SU-DHL-6 (cell line): ENCODE measurements around the gene DMRT1.

Source experiments
- H2AFZ ChIP-seq: fragments of 200-600 bp; sonication (generic); 2 replicates; pipeline ENCODE4 v1.6.1; 2014; ENCODE audit warnings: low read depth, mild to moderate bottlenecking, moderate library complexity, mixed read lengths, antibody characterized with exemption, low read length; ENCODE audit not compliant: severe bottlenecking
- H3F3A ChIP-seq: fragments of 200-600 bp; shearing (Covaris generic); 2 replicates; pipeline ENCODE4 v1.6.0; 2016; ENCODE audit warnings: antibody characterized with exemption, mild to moderate bottlenecking; ENCODE audit not compliant: insufficient read depth
- H3K27ac ChIP-seq: fragments of 200-600 bp; sonication (generic); 2 replicates; pipeline ENCODE4 v1.5.1; 2016; ENCODE audit warnings: low read depth, mild to moderate bottlenecking, low read length, moderate library complexity, mixed read lengths
- H3K27me3 ChIP-seq: fragments of 200-600 bp; sonication (generic), shearing (Covaris generic); 2 replicates; pipeline ENCODE4 v1.6.0; 2014; ENCODE audit warnings: mild to moderate bottlenecking, low read length
- H3K36me3 ChIP-seq: fragments of 200-600 bp; sonication (generic); 2 replicates; pipeline ENCODE4 v1.6.1; 2014; ENCODE audit warnings: mild to moderate bottlenecking, low read length, mixed read lengths
- H3K4me2 ChIP-seq: fragments of 300-600, 200-600 bp; shearing (Covaris generic), sonication (generic); 2 replicates; pipeline ENCODE4 v1.6.0; 2014; ENCODE audit warnings: low read length, low read depth, mild to moderate bottlenecking; ENCODE audit not compliant: poor library complexity, severe bottlenecking
- H3K4me3 ChIP-seq: fragments of 200-600 bp; sonication (generic); 2 replicates; pipeline ENCODE4 v1.5.1; 2014; ENCODE audit warnings: antibody characterized with exemption, low read length, mild to moderate bottlenecking, mixed read lengths; ENCODE audit not compliant: insufficient read depth, poor library complexity, severe bottlenecking
- H3K79me2 ChIP-seq: fragments of 200-600 bp; sonication (generic); 2 replicates; pipeline ENCODE4 v1.6.1; 2014; ENCODE audit warnings: mild to moderate bottlenecking, low read length, moderate library complexity; ENCODE audit not compliant: insufficient read depth
- H3K9ac ChIP-seq: fragments of 200-600 bp; sonication (generic); 2 replicates; pipeline ENCODE4 v1.7.0; 2014; ENCODE audit warnings: mild to moderate bottlenecking, low read length
- H3K9me2 ChIP-seq: fragments of 200-600 bp; sonication (generic); replicated peaks from 2 replicates; pipeline ENCODE4 v1.6.1; 2014; ENCODE audit warnings: low read length; ENCODE audit not compliant: insufficient read depth
- H3K9me3 ChIP-seq: fragments of 200-600 bp; sonication (generic); 2 replicates; pipeline ENCODE4 v1.6.1; 2014; ENCODE audit warnings: low read length, mixed read lengths; ENCODE audit not compliant: insufficient read depth
- H4K20me1 ChIP-seq: fragments of 200-600 bp; sonication (generic); 2 replicates; pipeline ENCODE4 v1.6.1; 2014; ENCODE audit warnings: low read depth, mild to moderate bottlenecking, antibody characterized with exemption, low read length, moderate library complexity, mixed read lengths
- EZH2phosphoT487 ChIP-seq: fragments of 200-600 bp; sonication (generic), shearing (Covaris generic); conservative IDR thresholded peaks from 2 replicates; pipeline ENCODE4 v1.6.1; 2018; ENCODE audit warnings: mild to moderate bottlenecking, antibody characterized with exemption, low read length, moderate library complexity, mixed read lengths
- TF ChIP-seq, protein P1 (sequence below): fragments of 200-600 bp; sonication (generic); IDR thresholded peaks from one replicate; pipeline ENCODE4 v1.5.1; 2017; ENCODE audit warnings: antibody characterized with exemption, mild to moderate bottlenecking, low read length, moderate library complexity; ENCODE audit not compliant: insufficient read depth, poor library complexity, severe bottlenecking

Gene DMRT1

DNA sequence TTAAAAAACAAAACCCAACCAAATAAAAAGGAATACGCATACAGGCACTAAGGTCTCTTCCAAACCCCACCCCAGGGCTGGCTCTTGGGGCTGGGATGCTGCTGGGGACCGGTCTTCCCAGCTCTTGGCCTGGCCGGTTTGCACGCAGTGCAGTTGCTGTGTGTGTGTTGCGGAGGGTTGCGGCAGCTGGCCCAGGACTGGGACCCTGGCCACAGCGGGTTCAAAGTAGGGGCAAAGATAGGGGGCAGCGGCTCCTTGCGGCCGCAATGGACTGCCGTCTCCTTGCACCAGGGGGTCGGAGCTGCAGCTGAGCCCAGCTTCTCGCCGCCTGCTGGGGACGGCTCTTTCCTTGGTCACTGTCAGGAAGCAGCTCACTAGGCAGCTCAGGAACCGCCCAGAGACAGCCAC, 140.0 kb downstream of the DMRT1 start:
- Histone ChIP-seq H3K27me3 (no peaks in the 10 kb centered on the region; the same call in 1 of the 2 replicates), H3K9me3 (no peaks in the 10 kb centered on the region), H3K4me2 (no peak overlapping the region), H3K9ac (no peak overlapping the region), H3K4me3 (no peak overlapping the region), H3K27ac (no peak overlapping the region), H3F3A (no peaks in the 10 kb centered on the region), H3K9me2 (no peaks in the 10 kb centered on the region), H3K36me3 (no peaks in the 10 kb centered on the region), H4K20me1 (no peaks in the 10 kb centered on the region), H3K79me2 (no peaks in the 10 kb centered on the region), H2AFZ (no peak overlapping the region)
- TF ChIP-seq, protein P1, sequence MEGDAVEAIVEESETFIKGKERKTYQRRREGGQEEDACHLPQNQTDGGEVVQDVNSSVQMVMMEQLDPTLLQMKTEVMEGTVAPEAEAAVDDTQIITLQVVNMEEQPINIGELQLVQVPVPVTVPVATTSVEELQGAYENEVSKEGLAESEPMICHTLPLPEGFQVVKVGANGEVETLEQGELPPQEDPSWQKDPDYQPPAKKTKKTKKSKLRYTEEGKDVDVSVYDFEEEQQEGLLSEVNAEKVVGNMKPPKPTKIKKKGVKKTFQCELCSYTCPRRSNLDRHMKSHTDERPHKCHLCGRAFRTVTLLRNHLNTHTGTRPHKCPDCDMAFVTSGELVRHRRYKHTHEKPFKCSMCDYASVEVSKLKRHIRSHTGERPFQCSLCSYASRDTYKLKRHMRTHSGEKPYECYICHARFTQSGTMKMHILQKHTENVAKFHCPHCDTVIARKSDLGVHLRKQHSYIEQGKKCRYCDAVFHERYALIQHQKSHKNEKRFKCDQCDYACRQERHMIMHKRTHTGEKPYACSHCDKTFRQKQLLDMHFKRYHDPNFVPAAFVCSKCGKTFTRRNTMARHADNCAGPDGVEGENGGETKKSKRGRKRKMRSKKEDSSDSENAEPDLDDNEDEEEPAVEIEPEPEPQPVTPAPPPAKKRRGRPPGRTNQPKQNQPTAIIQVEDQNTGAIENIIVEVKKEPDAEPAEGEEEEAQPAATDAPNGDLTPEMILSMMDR, result no peak
- no peak for TF ChIP-seq EZH2phosphoT487

DNA sequence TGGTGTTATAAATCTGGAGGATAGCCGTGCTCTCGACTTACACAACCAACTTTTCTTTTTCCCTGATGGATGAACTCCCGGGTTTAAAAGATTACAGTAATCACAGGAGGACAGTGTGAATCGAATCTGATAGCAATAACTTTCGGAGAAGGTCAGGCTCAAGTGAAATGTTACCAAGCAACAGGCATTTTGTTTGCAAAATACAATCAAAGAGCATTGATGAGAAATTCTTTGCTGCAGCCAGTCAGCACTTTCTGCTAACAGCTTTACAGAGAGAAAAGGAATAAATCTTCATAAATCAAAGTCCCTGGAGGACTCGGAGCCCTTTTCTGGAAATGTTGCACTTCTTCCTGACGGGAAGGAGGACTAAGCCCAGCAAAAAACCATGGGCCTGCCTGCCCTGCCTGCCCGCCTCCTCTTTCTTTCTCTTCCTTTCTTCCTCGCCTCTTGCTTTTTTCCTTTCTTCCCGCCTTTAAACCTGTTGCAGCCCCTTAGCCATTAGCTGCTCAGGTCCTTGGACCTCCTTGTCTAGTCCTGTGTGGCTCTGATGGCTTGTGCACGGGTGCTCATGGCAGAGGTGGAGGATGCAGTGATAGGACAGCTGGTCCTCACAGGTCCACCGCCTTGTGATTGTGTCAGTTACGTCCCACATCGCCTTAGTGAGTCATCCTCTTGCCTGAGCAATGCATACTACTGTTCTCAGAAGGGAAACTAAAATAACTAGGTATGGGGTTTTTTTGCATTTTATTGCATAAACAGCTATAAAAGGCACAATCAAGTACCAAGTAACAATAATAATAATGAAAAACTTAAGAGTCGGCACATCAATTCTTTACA, 141.1 kb downstream of the DMRT1 start:
- no peak overlapping the region for H3K4me3 ChIP-seq
- H3K36me3 ChIP-seq, result no peaks in the 10 kb centered on the region
- no peak overlapping the region for H3K27ac ChIP-seq
- no peaks in the 10 kb centered on the region for H3K9me3 ChIP-seq
- no peak overlapping the region for H3K9ac ChIP-seq
- TF ChIP-seq EZH2phosphoT487, result no peak
- TF ChIP-seq, protein P1, result no peak
- no peak overlapping the region for H3K4me2 ChIP-seq
- H3K79me2 ChIP-seq, result no peaks in the 10 kb centered on the region
- no peaks in the 10 kb centered on the region for H4K20me1 ChIP-seq
- H2AFZ ChIP-seq, result no peak overlapping the region
- H3K27me3 ChIP-seq, result no peaks in the 10 kb centered on the region; the same call in 1 of the 2 replicates
- no peaks in the 10 kb centered on the region for H3F3A ChIP-seq
- no peaks in the 10 kb centered on the region for H3K9me2 ChIP-seq

DNA sequence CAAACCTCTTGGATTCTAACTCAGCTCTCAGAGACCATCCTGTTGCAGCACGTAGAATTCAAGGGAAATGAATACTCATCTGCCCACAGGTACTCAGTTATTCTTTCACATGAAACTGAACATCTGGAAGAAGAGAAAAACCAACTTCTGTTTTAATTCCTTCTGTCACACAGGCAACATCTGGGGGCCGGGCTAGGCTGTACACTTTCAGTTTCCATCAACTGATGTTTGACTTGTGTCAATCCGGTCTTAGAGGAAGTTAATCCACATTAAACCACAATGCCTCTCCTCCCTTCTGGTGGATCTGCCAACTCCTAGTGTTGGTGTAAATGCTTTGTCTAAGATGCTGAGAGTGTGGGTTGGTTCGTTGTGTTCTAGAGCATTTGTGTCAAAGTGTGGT, 152.5 kb downstream of the DMRT1 start:
- H3K27ac ChIP-seq, result no peak overlapping the region
- TF ChIP-seq, protein P1, result no peak
- no peak for TF ChIP-seq EZH2phosphoT487
- H3K9me3 ChIP-seq, result peaks cover under 1% of the 10 kb centered on the region; the same call in 1 of the 2 replicates
- no peak overlapping the region for H3K9ac ChIP-seq
- no peaks in the 10 kb centered on the region for H3K27me3 ChIP-seq
- no peaks in the 10 kb centered on the region for H3K79me2 ChIP-seq
- H4K20me1 ChIP-seq, result no peaks in the 10 kb centered on the region
- no peaks in the 10 kb centered on the region for H3K9me2 ChIP-seq
- no peak overlapping the region for H3K4me3 ChIP-seq
- H3K36me3 ChIP-seq, result no peaks in the 10 kb centered on the region
- peaks cover 16% of the 10 kb centered on the region for H3F3A ChIP-seq
- H3K4me2 ChIP-seq, result no peak overlapping the region
- no peak overlapping the region for H2AFZ ChIP-seq
